SK-N-SH (cell line): Measurements from ENCODE around the gene RABGGTA.

Source experiments
- CTCF ChIP-seq: fragments of 200-600 bp; sonication (generic); IDR thresholded peaks from 2 replicates; pipeline ENCODE4 v1.6.1; 2017; ENCODE audit warnings: antibody characterized with exemption, mild to moderate bottlenecking, moderate library complexity
- EP300 ChIP-seq, 2 experiments: IDR thresholded peaks; 2 replicates each; pipeline versions ENCODE4 v1.4.0 to v1.6.1; 2012; ENCODE audit warnings: borderline replicate concordance in 1 of 2, low read depth in 1 of 2, low read length in 1 of 2
- EZH2phosphoT487 ChIP-seq: fragments of 200-600 bp; sonication (generic); IDR thresholded peaks from 2 replicates; pipeline ENCODE4 v1.6.1; 2017; ENCODE audit warnings: low read depth, mixed run types, mild to moderate bottlenecking, antibody characterized with exemption, moderate library complexity, borderline replicate concordance
- FOXJ3 ChIP-seq: sonication (generic); formaldehyde crosslinking; IDR thresholded peaks from 2 replicates; pipeline ENCODE4 v1.5.1; 2020; ENCODE audit warnings: mild to moderate bottlenecking, missing genetic modification reagents
- GABPA ChIP-seq: IDR thresholded peaks from 2 replicates; pipeline ENCODE4 v1.4.0; 2012; ENCODE audit warnings: low read depth, mild to moderate bottlenecking
- MEF2A ChIP-seq: IDR thresholded peaks from 2 replicates; pipeline ENCODE4 v1.4.0; 2012; ENCODE audit warnings: low read depth, borderline replicate concordance
- POLR2AphosphoS5 ChIP-seq: IDR thresholded peaks from 2 replicates; pipeline ENCODE4 v1.6.1; 2012; ENCODE audit warnings: low read depth, low read length
- RAD21 ChIP-seq: IDR thresholded peaks from 2 replicates; pipeline ENCODE4 v1.6.1; 2012; ENCODE audit warnings: mild to moderate bottlenecking, low read length
- SIN3A ChIP-seq: IDR thresholded peaks from 2 replicates; pipeline ENCODE4 v1.6.1; 2012; ENCODE audit warnings: low read depth, mild to moderate bottlenecking, low read length, moderate library complexity, borderline replicate concordance

GRCh38 chr14:24296341-24297157, 25.2 kb upstream of the RABGGTA start:
- TF ChIP-seq RAD21 (peak; percentile 82), EZH2phosphoT487 (no peak), SIN3A (no peak), CTCF (peak; percentile 82), FOXJ3 (CRISPR knock-in tag) (no peak), GABPA (no peak), POLR2AphosphoS5 (no peak), MEF2A (no peak), EP300 (IDR thresholded peaks at IDR 0.05; ENCODE audit: borderline replicate concordance in 1 of 2, low read depth in 1 of 2, low read length in 1 of 2) (no peak)
